CD14-positive monocyte (primary cell): ENCODE data around the gene FNDC11. TPM values are rescaled to one million over a fixed set of nuclear protein-coding genes. Genes with fewer than 3 reads are reported as not detected.

Experiments used
- DNase-seq, 3 donors: peaks; one replicate each; pipeline ENCODE4 v3.0.0-alpha.2; 2011 to 2022
- H2AFZ ChIP-seq: 2 replicates; pipeline ENCODE4 v1.6.0; 2012; ENCODE audit warnings: mild to moderate bottlenecking, low read depth, low read length, inconsistent platforms; ENCODE audit not compliant: insufficient read depth, poor library complexity, severe bottlenecking
- H3K27ac ChIP-seq, 2 donors: 1 replicate in 1 of 2; 2 replicates in 1 of 2; pipeline ENCODE4 v1.5.1; 2012 to 2013; ENCODE audit warnings: low read length in 2 of 2, control low read depth in 1 of 2, inconsistent platforms in 1 of 2, low read depth in 1 of 2, mild to moderate bottlenecking in 1 of 2
- H3K27me3 ChIP-seq, 2 donors: one replicate each; pipeline versions ENCODE4 v1.6.0 to v1.6.1; 2011 to 2013; ENCODE audit warnings: low read length in 2 of 2; ENCODE audit not compliant: control insufficient read depth in 2 of 2, insufficient read depth in 2 of 2
- H3K36me3 ChIP-seq, 2 donors: replicated peaks in 1 of 2; 1 replicate in 1 of 2; 2 replicates in 1 of 2; pipeline versions ENCODE4 v1.5.1 to v1.6.1; 2012 to 2013; ENCODE audit warnings: low read length in 2 of 2, control low read depth in 1 of 2, inconsistent platforms in 1 of 2, mild to moderate bottlenecking in 1 of 2; ENCODE audit not compliant: insufficient read depth in 2 of 2, control insufficient read depth in 1 of 2
- H3K4me1 ChIP-seq, 2 donors: 1 replicate in 1 of 2; 2 replicates in 1 of 2; pipeline versions ENCODE4 v1.5.1 to v1.6.1; 2012 to 2013; ENCODE audit warnings: low read length in 2 of 2, control low read depth in 1 of 2, inconsistent platforms in 1 of 2, mild to moderate bottlenecking in 1 of 2, moderate library complexity in 1 of 2; ENCODE audit not compliant: insufficient read depth in 2 of 2, control insufficient read depth in 1 of 2
- H3K4me2 ChIP-seq: replicated peaks from 2 replicates; pipeline ENCODE3; 2012; ENCODE audit warnings: low read length, moderate library complexity, mild to moderate bottlenecking; ENCODE audit not compliant: poor library complexity, severe bottlenecking; ENCODE audit errors: extremely low read depth
- H3K4me3 ChIP-seq, 3 experiments: fragments of 200-600 bp in 1 of 3; sonication (generic) in 1 of 3; replicated peaks in 1 of 3; 1 replicate in 2 of 3; 2 replicates in 1 of 3; pipeline ENCODE4 v1.5.1; 2011 to 2013; ENCODE audit warnings: low read length in 3 of 3, mild to moderate bottlenecking in 3 of 3, control low read depth in 2 of 3, low read depth in 2 of 3, inconsistent platforms in 1 of 3, moderate library complexity in 1 of 3
- H3K79me2 ChIP-seq: 2 replicates; pipeline ENCODE4 v1.6.0; 2012; ENCODE audit warnings: mild to moderate bottlenecking, control low read depth, inconsistent platforms, low read length, moderate library complexity; ENCODE audit not compliant: insufficient read depth
- H3K9ac ChIP-seq: 2 replicates; pipeline ENCODE4 v1.6.0; 2017; ENCODE audit warnings: low read length, mild to moderate bottlenecking; ENCODE audit not compliant: insufficient read depth, poor library complexity, severe bottlenecking
- H3K9me3 ChIP-seq, 2 donors: replicated peaks in 1 of 2; 1 replicate in 1 of 2; 2 replicates in 1 of 2; pipeline versions ENCODE4 v1.5.1 to v1.6.1; 2012 to 2013; ENCODE audit warnings: low read length in 2 of 2, control low read depth in 1 of 2; ENCODE audit not compliant: control insufficient read depth in 1 of 2, insufficient read depth in 1 of 2
- H4K20me1 ChIP-seq: 2 replicates; pipeline ENCODE4 v1.6.0; 2012; ENCODE audit warnings: mild to moderate bottlenecking, low read length, control low read depth, moderate library complexity; ENCODE audit not compliant: insufficient read depth
- H3K27ac Mint-ChIP-seq, 7 donors: one replicate each; pipeline ENCODE4 v1.8.0; 2020; ENCODE audit warnings: mild to moderate bottlenecking in 7 of 7, mixed read lengths in 7 of 7, moderate library complexity in 6 of 7, inconsistent platforms in 2 of 7
- H3K27me3 Mint-ChIP-seq, 3 donors: one replicate each; pipeline ENCODE4 v1.8.0; 2021 to 2022; ENCODE audit warnings: low read depth in 3 of 3, mild to moderate bottlenecking in 3 of 3, mixed read lengths in 3 of 3, moderate library complexity in 3 of 3, inconsistent platforms in 1 of 3
- H3K36me3 Mint-ChIP-seq, 2 donors: one replicate each; pipeline ENCODE4 v1.8.0; 2020; ENCODE audit warnings: mixed read lengths in 2 of 2, inconsistent platforms in 1 of 2, mild to moderate bottlenecking in 1 of 2
- H3K4me1 Mint-ChIP-seq: one replicate; pipeline ENCODE4 v1.8.0; 2020; ENCODE audit warnings: mild to moderate bottlenecking, mixed read lengths
- H3K4me3 Mint-ChIP-seq, 2 donors: one replicate each; pipeline ENCODE4 v1.8.0; 2020; ENCODE audit warnings: mild to moderate bottlenecking in 2 of 2, mixed read lengths in 2 of 2, moderate library complexity in 1 of 2
- H3K9me3 Mint-ChIP-seq, 7 donors: one replicate each; pipeline ENCODE4 v1.8.0; 2020 to 2022; ENCODE audit warnings: mixed read lengths in 7 of 7, mild to moderate bottlenecking in 6 of 7, moderate library complexity in 6 of 7, inconsistent platforms in 2 of 7
- WGBS: methylation state at CpG from one replicate; pipeline ENCODE4 v1.1.5; 2013; ENCODE audit warnings: missing lambda C conversion rate; ENCODE audit not compliant: insufficient coverage; 5-methylcytosine and 5-hydroxymethylcytosine counted together
- intact Hi-C, 2 donors: fragments of 100-400 bp; cut with micrococcal nuclease; formaldehyde crosslinking; loops; one replicate each; pipeline versions ENCODE4 v1.15.0 to v1.15.1; 2023
- polyA plus RNA-seq, 3 donors: library from polyadenylated mRNA; depleted of rRNA in 1 of 3; unstranded in 2 of 3; stranded (reverse) in 1 of 3; fragments of 300-500 nt in 2 of 3; fragments of >200 nt in 1 of 3; fragmentation: Illumina TruSeq in 2 of 3; gene quantifications; 1 replicate in 2 of 3; 2 replicates in 1 of 3; pipeline ENCODE4 v1.2.3, GENCODE V29; 2012 to 2021
- TF ChIP-seq, protein P1 (sequence below): fragments of 200-600 bp; IDR thresholded peaks from one replicate; pipeline ENCODE4 v1.8.0; 2022; ENCODE audit warnings: antibody characterized with exemption, mild to moderate bottlenecking

The FNDC11 gene
- polyA plus RNA-seq, 3 donors = 0.23 TPM; not detected in 2

DNA sequence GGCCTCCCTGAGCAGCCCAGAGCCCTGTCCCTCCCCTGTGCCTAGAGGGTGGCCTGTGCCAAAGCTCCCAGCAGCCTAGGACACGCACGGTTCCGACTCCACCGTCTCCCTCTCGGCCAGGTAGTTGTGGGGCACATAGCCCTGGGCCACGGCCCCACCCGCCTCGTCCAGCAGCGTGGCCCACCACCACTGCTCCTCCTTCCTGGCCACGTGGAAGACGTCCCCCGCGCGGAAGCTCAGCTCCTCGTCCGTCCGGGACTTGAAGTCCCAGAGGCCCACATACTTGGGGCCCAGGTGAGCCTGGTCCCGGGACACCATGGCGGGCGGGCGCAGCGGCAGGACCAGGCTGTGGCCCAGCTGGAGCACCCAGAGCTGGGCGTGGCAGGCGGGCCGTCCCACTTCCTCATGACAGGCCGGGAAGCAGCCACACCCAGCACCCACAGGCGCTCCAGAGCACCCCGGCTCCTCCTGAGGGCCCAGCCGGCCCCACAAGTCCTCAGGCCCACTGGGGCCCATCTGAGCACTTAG, 16.9 kb upstream of the FNDC11 start, which contains the start of gene PTK6:
Gene PTK6 (minus strand): TSS at position 380 of the 528 bp plus-strand sequence. CDS start 62 bp downstream, at position 318.
- TF ChIP-seq, protein P1, sequence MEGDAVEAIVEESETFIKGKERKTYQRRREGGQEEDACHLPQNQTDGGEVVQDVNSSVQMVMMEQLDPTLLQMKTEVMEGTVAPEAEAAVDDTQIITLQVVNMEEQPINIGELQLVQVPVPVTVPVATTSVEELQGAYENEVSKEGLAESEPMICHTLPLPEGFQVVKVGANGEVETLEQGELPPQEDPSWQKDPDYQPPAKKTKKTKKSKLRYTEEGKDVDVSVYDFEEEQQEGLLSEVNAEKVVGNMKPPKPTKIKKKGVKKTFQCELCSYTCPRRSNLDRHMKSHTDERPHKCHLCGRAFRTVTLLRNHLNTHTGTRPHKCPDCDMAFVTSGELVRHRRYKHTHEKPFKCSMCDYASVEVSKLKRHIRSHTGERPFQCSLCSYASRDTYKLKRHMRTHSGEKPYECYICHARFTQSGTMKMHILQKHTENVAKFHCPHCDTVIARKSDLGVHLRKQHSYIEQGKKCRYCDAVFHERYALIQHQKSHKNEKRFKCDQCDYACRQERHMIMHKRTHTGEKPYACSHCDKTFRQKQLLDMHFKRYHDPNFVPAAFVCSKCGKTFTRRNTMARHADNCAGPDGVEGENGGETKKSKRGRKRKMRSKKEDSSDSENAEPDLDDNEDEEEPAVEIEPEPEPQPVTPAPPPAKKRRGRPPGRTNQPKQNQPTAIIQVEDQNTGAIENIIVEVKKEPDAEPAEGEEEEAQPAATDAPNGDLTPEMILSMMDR = no peak
- H3K27me3 ChIP-seq = peaks cover 0 to 17% of the 10 kb centered on the region in 2 donors

DNA sequence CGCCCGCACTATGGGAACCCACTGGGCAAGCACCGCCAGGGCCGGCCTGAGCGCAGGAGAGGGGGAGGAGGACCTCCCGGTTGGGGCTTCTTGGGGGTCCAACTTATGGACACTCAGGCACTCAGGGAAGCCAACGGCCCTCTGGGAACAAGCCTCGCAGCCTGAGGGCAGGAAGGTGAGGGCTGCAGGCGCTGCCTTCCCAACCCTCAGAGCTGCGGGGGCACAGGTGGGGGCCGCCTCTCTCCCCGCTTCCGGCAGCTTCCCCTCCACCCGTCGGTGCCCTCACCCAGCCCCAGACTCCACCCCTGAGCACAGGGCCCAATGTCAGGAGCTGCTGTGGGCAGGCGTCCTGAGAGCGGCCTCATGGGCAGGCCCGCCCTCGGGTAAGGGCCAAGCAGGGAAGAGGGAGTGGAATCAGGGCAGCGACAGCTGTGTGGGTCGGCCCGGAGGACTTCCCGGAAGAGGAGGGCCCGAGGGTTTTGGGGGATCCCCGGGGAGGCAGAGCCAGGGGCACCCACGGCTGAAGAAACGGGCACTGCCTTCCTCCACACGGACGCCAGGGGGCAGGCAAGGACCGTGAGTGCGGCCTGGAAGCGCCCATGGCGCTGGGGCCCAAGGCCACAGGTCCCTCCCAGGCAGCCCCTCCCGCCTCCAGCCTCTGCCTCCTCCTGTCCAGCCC, 16.3 kb upstream of the FNDC11 start:
- Mint-ChIP-seq H3K4me3 (peak overlapping the region; percentile 65 to 84), H3K36me3 (peaks cover 0 to 2% of the 10 kb centered on the region in 2 donors), H3K27me3 (peaks cover 9 to 22% (median 13%) of the 10 kb centered on the region in 3 donors), H3K9me3 (peaks cover 0 to 3% (median 0%) of the 10 kb centered on the region in 7 donors), H3K27ac (peak overlapping the region; percentile 82 to 93 (median 90)), H3K4me1 (peaks cover 16% of the 10 kb centered on the region)
- DNase-seq = peak; percentile 96 to 98 (median 97)
- Histone ChIP-seq H3K36me3 (no peaks in the 10 kb centered on the region), H3K4me2 (peak overlapping the region; percentile 82), H3K9ac (peak overlapping the region; percentile 77), H3K9me3 (no peaks in the 10 kb centered on the region), H3K27me3 (peaks cover 0 to 18% of the 10 kb centered on the region in 2 donors), H3K79me2 (no peaks in the 10 kb centered on the region), H2AFZ (peak overlapping the region; percentile 80), H3K4me1 (peaks cover 23 to 28% of the 10 kb centered on the region in 2 donors), H4K20me1 (no peaks in the 10 kb centered on the region), H3K27ac (peak overlapping the region; percentile 89 to 90), H3K4me3 (peak overlapping the region; percentile 13 to 77 (median 41))
- 1% methylated on average over 30 of the region's 34 CpGs for WGBS
- TF ChIP-seq, protein P1 = peak; percentile 96
- intact Hi-C loops = loop anchor here (1.0 to 10.0 kb wide), 10 partner anchors 17 to 445 kb away; partner anchors contain the start of genes GMEB2 (in 2 of the 2), PPDPF (in 2 of the 2), ABHD16B (in 1 of the 2) and PRPF6 (in 1 of the 2)

More for the DNA sequence above, 16.9 kb upstream of the FNDC11 start, which contains the start of gene PTK6:
- H4K20me1 ChIP-seq = no peaks in the 10 kb centered on the region
- peak within 1 kb of the TSS; percentile 89 to 90 for H3K27ac ChIP-seq
- intact Hi-C loops = loop anchor here (1.0 to 10.0 kb wide), 10 partner anchors 16 to 445 kb away; partner anchors contain the start of genes GMEB2 (in 2 of the 2), PPDPF (in 2 of the 2), ABHD16B (in 1 of the 2) and PRPF6 (in 1 of the 2)
- Mint-ChIP-seq H3K4me3 (peak within 1 kb of the TSS; percentile 65 to 84), H3K27me3 (peaks cover 6 to 22% (median 13%) of the 10 kb centered on the region in 3 donors), H3K27ac (peak within 1 kb of the TSS; percentile 82 to 93 (median 90)), H3K36me3 (peaks cover 0 to 2% of the 10 kb centered on the region in 2 donors), H3K9me3 (peaks cover 0 to 3% (median 0%) of the 10 kb centered on the region in 7 donors), H3K4me1 (peaks cover 16% of the 10 kb centered on the region)
- WGBS = 55% methylated on average over 27 of the region's 29 CpGs
- H3K4me3 ChIP-seq = peak within 1 kb of the TSS; percentile 13 to 77 (median 41)
- no peaks in the 10 kb centered on the region for H3K79me2 ChIP-seq
- peak; percentile 73 to 75 (median 75) for DNase-seq
- peaks cover 23 to 28% of the 10 kb centered on the region in 2 donors for H3K4me1 ChIP-seq
- H3K9me3 ChIP-seq = no peaks in the 10 kb centered on the region
- peak within 1 kb of the TSS; percentile 80 for H2AFZ ChIP-seq
- H3K4me2 ChIP-seq = peak within 1 kb of the TSS; percentile 82
- peak within 1 kb of the TSS; percentile 77 for H3K9ac ChIP-seq
- H3K36me3 ChIP-seq = no peaks in the 10 kb centered on the region
